ENCODE results near the gene GNG13.
"Not testable (repeated sequence)": the region's sequence is repeated elsewhere in the genome, so short reads cannot be mapped to it uniquely, and the experiment has no call there.

DNA sequence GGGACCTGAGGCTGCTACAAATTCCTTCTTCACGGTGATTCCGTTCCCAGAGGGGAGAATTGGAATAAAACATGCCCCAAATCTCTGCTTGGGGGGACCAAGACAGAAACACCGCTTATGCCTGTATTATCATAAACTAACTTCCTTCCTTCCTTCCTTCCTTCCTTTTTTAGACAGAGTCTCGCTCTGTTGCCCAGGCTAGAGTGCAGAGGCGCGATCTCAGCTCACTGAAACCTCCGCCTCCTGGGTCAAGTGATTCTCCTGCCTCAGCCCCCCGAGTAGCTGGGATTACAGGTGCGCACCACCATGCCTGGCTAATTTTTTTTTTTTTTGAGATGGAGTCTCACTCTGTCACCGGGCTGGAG is 19.5 kb upstream of the GNG13 start:
- TF ChIP-seq POLR2A (IDR thresholded peaks at IDR 0.05): not testable (repeated sequence)
- TF ChIP-seq, protein P1, sequence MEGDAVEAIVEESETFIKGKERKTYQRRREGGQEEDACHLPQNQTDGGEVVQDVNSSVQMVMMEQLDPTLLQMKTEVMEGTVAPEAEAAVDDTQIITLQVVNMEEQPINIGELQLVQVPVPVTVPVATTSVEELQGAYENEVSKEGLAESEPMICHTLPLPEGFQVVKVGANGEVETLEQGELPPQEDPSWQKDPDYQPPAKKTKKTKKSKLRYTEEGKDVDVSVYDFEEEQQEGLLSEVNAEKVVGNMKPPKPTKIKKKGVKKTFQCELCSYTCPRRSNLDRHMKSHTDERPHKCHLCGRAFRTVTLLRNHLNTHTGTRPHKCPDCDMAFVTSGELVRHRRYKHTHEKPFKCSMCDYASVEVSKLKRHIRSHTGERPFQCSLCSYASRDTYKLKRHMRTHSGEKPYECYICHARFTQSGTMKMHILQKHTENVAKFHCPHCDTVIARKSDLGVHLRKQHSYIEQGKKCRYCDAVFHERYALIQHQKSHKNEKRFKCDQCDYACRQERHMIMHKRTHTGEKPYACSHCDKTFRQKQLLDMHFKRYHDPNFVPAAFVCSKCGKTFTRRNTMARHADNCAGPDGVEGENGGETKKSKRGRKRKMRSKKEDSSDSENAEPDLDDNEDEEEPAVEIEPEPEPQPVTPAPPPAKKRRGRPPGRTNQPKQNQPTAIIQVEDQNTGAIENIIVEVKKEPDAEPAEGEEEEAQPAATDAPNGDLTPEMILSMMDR (IDR thresholded peaks at IDR 0.05): not testable (repeated sequence)

All from body of pancreas (tissue), 4 donors.